Smooth muscle cell (in vitro differentiated cells): ENCODE measurements around the gene PPP3CA. TPM values are rescaled to one million over a fixed set of nuclear protein-coding genes. Genes with fewer than 3 reads are reported as not detected.

Experiments used
- DNase-seq: peaks from one replicate; lab custom pipeline; 2025; ENCODE audit not compliant: unreplicated experiment; lab: John Stamatoyannopoulos, UW
- H2AFZ ChIP-seq: fragments of 200-600 bp; sonication (generic); 2 replicates; pipeline ENCODE4 v1.6.0; 2016; ENCODE audit warnings: antibody characterized with exemption, low read depth, mild to moderate bottlenecking
- H3F3A ChIP-seq: fragments of 200-600 bp; sonication (generic); 2 replicates; pipeline ENCODE4 v1.6.0; 2017; ENCODE audit warnings: antibody characterized with exemption, low read depth
- H3K27ac ChIP-seq: fragments of 200-600 bp; sonication (generic); 2 replicates; pipeline ENCODE4 v1.5.1; 2016; ENCODE audit warnings: low read depth, mild to moderate bottlenecking
- H3K27me3 ChIP-seq: fragments of 200-600 bp; sonication (generic); 2 replicates; pipeline ENCODE4 v1.6.1; 2016; ENCODE audit warnings: low read depth, mild to moderate bottlenecking
- H3K36me3 ChIP-seq: fragments of 200-600 bp; sonication (generic); 2 replicates; pipeline ENCODE4 v1.5.1; 2016; ENCODE audit warnings: low read depth
- H3K4me1 ChIP-seq: fragments of 200-600 bp; sonication (generic); 2 replicates; pipeline ENCODE4 v1.5.1; 2016; ENCODE audit warnings: low read depth
- H3K4me2 ChIP-seq: fragments of 200-600 bp; sonication (generic); 2 replicates; pipeline ENCODE4 v1.6.0; 2016; ENCODE audit warnings: mild to moderate bottlenecking
- H3K4me3 ChIP-seq: fragments of 200-600 bp; sonication (generic); 2 replicates; pipeline ENCODE4 v1.5.1; 2016; ENCODE audit warnings: mild to moderate bottlenecking
- H3K79me2 ChIP-seq: fragments of 200-600 bp; sonication (generic); 2 replicates; pipeline ENCODE4 v1.6.0; 2016; ENCODE audit warnings: low read depth, mild to moderate bottlenecking
- H3K9ac ChIP-seq: fragments of 200-600 bp; sonication (generic); 2 replicates; pipeline ENCODE4 v1.6.0; 2016; ENCODE audit warnings: low read depth
- H3K9me3 ChIP-seq: fragments of 200-600 bp; sonication (generic); replicated peaks from 2 replicates; pipeline ENCODE4 v1.5.1; 2016; ENCODE audit warnings: low read depth
- H4K20me1 ChIP-seq: fragments of 200-600 bp; sonication (generic); 2 replicates; pipeline ENCODE4 v1.6.0; 2016; ENCODE audit warnings: low read depth
- CTCF ChIP-seq: fragments of 200-600 bp; sonication (generic); IDR thresholded peaks from 2 replicates; pipeline ENCODE4 v1.5.1; 2017; ENCODE audit warnings: borderline replicate concordance, mild to moderate bottlenecking, antibody characterized with exemption; ENCODE audit not compliant: insufficient read depth, poor library complexity, severe bottlenecking
- WGBS: methylation state at CpG from one replicate; pipeline ENCODE4 v1.1.7; 2016; ENCODE audit warnings: low lambda C conversion rate; 5-methylcytosine and 5-hydroxymethylcytosine counted together
- polyA plus RNA-seq: library from polyadenylated mRNA; unstranded; fragments of >200 nt; fragmentation: Nextera tagmentation; extraction: Ambion mirVana; gene quantifications from 2 replicates; pipeline ENCODE4 v1.2.1, GENCODE V29; 2016
- total RNA-seq: library from RNA; depleted of rRNA; stranded (reverse); fragments of >200 nt; gene quantifications from 2 replicates; pipeline ENCODE4 v1.2.3, GENCODE V29; 2014

PPP3CA gene
- total and polyA plus RNA-seq, 2 experiments from 2014 or later = 16.2 to 96.1 TPM

GRCh38 chr4:101283434-101283833 is 63.9 kb downstream of the PPP3CA start:
- Histone ChIP-seq H3K4me1 (no peaks in the 10 kb centered on the region), H3K9ac (no peak overlapping the region), H3K9me3 (no peaks in the 10 kb centered on the region), H3K79me2 (peaks cover 64% of the 10 kb centered on the region), H3K36me3 (no peaks in the 10 kb centered on the region), H4K20me1 (peaks cover 96% of the 10 kb centered on the region), H3F3A (peaks cover 14% of the 10 kb centered on the region), H3K4me3 (no peak overlapping the region), H3K27me3 (no peaks in the 10 kb centered on the region), H3K27ac (no peak overlapping the region), H3K4me2 (no peak overlapping the region), H2AFZ (no peak overlapping the region)
- TF ChIP-seq CTCF = no peak
- DNase-seq = no peak
- WGBS = 97% methylated on average over 2 of the region's 2 CpGs

- Histone ChIP-seq H3K4me2 (no peak overlapping the region), H3K27me3 (no peaks in the 10 kb centered on the region), H3F3A (peaks cover 17% of the 10 kb centered on the region), H4K20me1 (peaks cover 94% of the 10 kb centered on the region), H3K9ac (no peak overlapping the region), H2AFZ (no peak overlapping the region), H3K4me1 (no peaks in the 10 kb centered on the region), H3K36me3 (no peaks in the 10 kb centered on the region), H3K79me2 (peaks cover 53% of the 10 kb centered on the region), H3K4me3 (no peak overlapping the region), H3K27ac (no peak overlapping the region), H3K9me3 (no peaks in the 10 kb centered on the region)
- no peak for DNase-seq
- TF ChIP-seq CTCF = no peak
- WGBS = 92% methylated on average over 4 of the region's 4 CpGs
These were observed 65.1 kb downstream of the PPP3CA start for GRCh38 chr4:101282076-101282844.

- H3K4me3 ChIP-seq = no peak overlapping the region
- no peaks in the 10 kb centered on the region for H3K27me3 ChIP-seq
- peaks cover 94% of the 10 kb centered on the region for H4K20me1 ChIP-seq
- H3K4me2 ChIP-seq = no peak overlapping the region
- DNase-seq = no peak
- H2AFZ ChIP-seq = no peak overlapping the region
- H3K4me1 ChIP-seq = peaks cover 3% of the 10 kb centered on the region
- WGBS = 90% methylated on average over 3 of the region's 3 CpGs
- H3K27ac ChIP-seq = no peak overlapping the region
- no peaks in the 10 kb centered on the region for H3K36me3 ChIP-seq
- no peak overlapping the region for H3K9ac ChIP-seq
- H3F3A ChIP-seq = peaks cover 17% of the 10 kb centered on the region
- TF ChIP-seq CTCF = no peak
- H3K9me3 ChIP-seq = no peaks in the 10 kb centered on the region
- peaks cover 46% of the 10 kb centered on the region for H3K79me2 ChIP-seq
These were observed 66.3 kb downstream of the PPP3CA start for GRCh38 chr4:101280866-101281600.
